Vagina (tissue), 2 donors: ENCODE measurements around the gene SARDH. TPM values are rescaled to one million over a fixed set of nuclear protein-coding genes. Genes with fewer than 3 reads are reported as not detected.

ENCODE experiments used
- DNase-seq, 2 donors: peaks; one replicate each; pipeline ENCODE4 v3.0.0-alpha.2; 2017; ENCODE audit errors: extremely low spot score in 2 of 2
- H3K27ac ChIP-seq: fragments of 200-600 bp; sonication (generic); one replicate; pipeline ENCODE4 v1.5.1; 2019
- H3K27me3 ChIP-seq: fragments of 200-600 bp; sonication (generic); one replicate; pipeline ENCODE4 v1.5.1; 2019
- H3K36me3 ChIP-seq, 2 donors: fragments of 200-600 bp; sonication (generic); one replicate each; pipeline ENCODE4 v1.5.1; 2017 to 2019
- H3K4me1 ChIP-seq: fragments of 200-600 bp; sonication (generic); one replicate; pipeline ENCODE4 v1.5.1; 2019
- H3K4me3 ChIP-seq, 2 donors: fragments of 200-600 bp; sonication (generic); 1 replicate in 1 of 2; 2 replicates in 1 of 2; pipeline ENCODE4 v1.5.1; 2016 to 2019
- H3K9me3 ChIP-seq: fragments of 200-600 bp; sonication (generic); one replicate; pipeline ENCODE4 v1.5.1; 2019
- CTCF ChIP-seq, 3 experiments: fragments of 450-650 bp in 2 of 3; fragments of 200-600 bp in 1 of 3; sonication (generic) in 1 of 3; IDR thresholded peaks; one replicate each; pipeline ENCODE4 v1.5.1; 2017 to 2019; ENCODE audit warnings: antibody characterized with exemption in 3 of 3, mild to moderate bottlenecking in 2 of 3, moderate library complexity in 2 of 3
- POLR2A ChIP-seq, 2 donors: fragments of 450-650 bp; IDR thresholded peaks; one replicate each; pipeline ENCODE4 v1.6.1; 2017; ENCODE audit warnings: antibody characterized with exemption in 2 of 2, mild to moderate bottlenecking in 2 of 2, moderate library complexity in 2 of 2
- POLR2AphosphoS5 ChIP-seq, 2 donors: sonication (generic); formaldehyde crosslinking; IDR thresholded peaks; one replicate each; pipeline ENCODE4 v1.9.0; 2017; ENCODE audit warnings: antibody characterized with exemption in 2 of 2, mild to moderate bottlenecking in 2 of 2, low read depth in 1 of 2; ENCODE audit not compliant: insufficient read depth in 1 of 2
- intact Hi-C: fragments of 100-400 bp; cut with DNase I; formaldehyde crosslinking; loops from one replicate; pipeline ENCODE4 v1.15.1; 2023
- total RNA-seq: library from RNA; depleted of rRNA; stranded (reverse); fragments of >200 nt; gene quantifications from one replicate; pipeline ENCODE4 v1.2.3, GENCODE V29; 2016

SARDH gene
- total RNA-seq, 1 donor from 2014 or later: 2.0 TPM

- peaks cover 16% of the 10 kb centered on the region for H3K4me1 ChIP-seq
- H3K4me3 ChIP-seq: no peak overlapping the region
- no peak overlapping the region for H3K27ac ChIP-seq
- no peaks in the 10 kb centered on the region for H3K9me3 ChIP-seq
- no peaks in the 10 kb centered on the region for H3K27me3 ChIP-seq
- DNase-seq: no peak
- H3K36me3 ChIP-seq: no peaks in the 10 kb centered on the region
- intact Hi-C loops: no loop called here
- no peak for TF ChIP-seq POLR2A (IDR thresholded peaks at IDR 0.05)
- no peak for TF ChIP-seq CTCF (IDR thresholded peaks at IDR 0.05)
- TF ChIP-seq POLR2AphosphoS5 (IDR thresholded peaks at IDR 0.05; ENCODE audit: insufficient read depth in 1 of 2, low read depth in 1 of 2): no peak
Measured at GRCh38 chr9:133740911-133741310, 2.8 kb upstream of the SARDH start.

GRCh38 chr9:133739408-133740280 lies 1.5 kb upstream of the SARDH start:
- peaks cover 16% of the 10 kb centered on the region for H3K4me1 ChIP-seq
- no peaks in the 10 kb centered on the region for H3K27me3 ChIP-seq
- no peak overlapping the region for H3K4me3 ChIP-seq
- no peak overlapping the region for H3K27ac ChIP-seq
- TF ChIP-seq POLR2AphosphoS5 (IDR thresholded peaks at IDR 0.05; ENCODE audit: insufficient read depth in 1 of 2, low read depth in 1 of 2): no peak
- no peak for TF ChIP-seq CTCF (IDR thresholded peaks at IDR 0.05)
- TF ChIP-seq POLR2A (IDR thresholded peaks at IDR 0.05): no peak
- peak in 1 of 2 donors; percentile 78 for DNase-seq
- H3K9me3 ChIP-seq: no peaks in the 10 kb centered on the region
- H3K36me3 ChIP-seq: no peaks in the 10 kb centered on the region
- intact Hi-C loops: no loop called here

- DNase-seq: peak in 1 of 2 donors; percentile 79
- H3K36me3 ChIP-seq: no peaks in the 10 kb centered on the region
- H3K27ac ChIP-seq: no peak overlapping the region
- H3K27me3 ChIP-seq: no peaks in the 10 kb centered on the region
- intact Hi-C loops: no loop called here
- H3K4me3 ChIP-seq: peak overlapping the region; percentile 35 to 41
- TF ChIP-seq CTCF (IDR thresholded peaks at IDR 0.05) (no peak), POLR2A (IDR thresholded peaks at IDR 0.05) (no peak), POLR2AphosphoS5 (IDR thresholded peaks at IDR 0.05; ENCODE audit: insufficient read depth in 1 of 2, low read depth in 1 of 2) (no peak)
- peaks cover 16% of the 10 kb centered on the region for H3K4me1 ChIP-seq
- no peaks in the 10 kb centered on the region for H3K9me3 ChIP-seq
Measured at GRCh38 chr9:133738640-133739225, 581 bp upstream of the SARDH start.

- Histone ChIP-seq H3K4me1 (peaks cover 16% of the 10 kb centered on the region), H3K27me3 (no peaks in the 10 kb centered on the region), H3K36me3 (no peaks in the 10 kb centered on the region), H3K27ac (no peak overlapping the region), H3K4me3 (peak overlapping the region in 1 of 2 donors; percentile 35), H3K9me3 (no peaks in the 10 kb centered on the region)
- peak; percentile 64 to 94 for DNase-seq
- intact Hi-C loops: no loop called here
- TF ChIP-seq CTCF (IDR thresholded peaks at IDR 0.05) (no peak), POLR2AphosphoS5 (IDR thresholded peaks at IDR 0.05; ENCODE audit: insufficient read depth in 1 of 2, low read depth in 1 of 2) (no peak), POLR2A (IDR thresholded peaks at IDR 0.05) (no peak)
Measured at GRCh38 chr9:133737071-133737773, 930 bp downstream of the SARDH start.
